Retinal pigment epithelial cell (primary cell): ENCODE results near the gene PTPN3.
A peak's percentile ranks its signal among the peaks of the same experiment; 100 is the strongest.

Source experiments
- DNase-seq: peaks from one replicate; pipeline ENCODE4 v3.0.0-alpha.2; 2010; ENCODE audit warnings: low read depth
- H3K4me3 ChIP-seq: 2 replicates; pipeline ENCODE4 v1.5.1; 2011; ENCODE audit warnings: mild to moderate bottlenecking, low read length, control low read depth, moderate library complexity
- TF ChIP-seq, protein P1 (sequence below): conservative IDR thresholded peaks from 2 replicates; pipeline ENCODE4 v1.5.1; 2011; ENCODE audit warnings: low read depth, low read length, control low read depth, inconsistent platforms

The PTPN3 gene

DNA sequence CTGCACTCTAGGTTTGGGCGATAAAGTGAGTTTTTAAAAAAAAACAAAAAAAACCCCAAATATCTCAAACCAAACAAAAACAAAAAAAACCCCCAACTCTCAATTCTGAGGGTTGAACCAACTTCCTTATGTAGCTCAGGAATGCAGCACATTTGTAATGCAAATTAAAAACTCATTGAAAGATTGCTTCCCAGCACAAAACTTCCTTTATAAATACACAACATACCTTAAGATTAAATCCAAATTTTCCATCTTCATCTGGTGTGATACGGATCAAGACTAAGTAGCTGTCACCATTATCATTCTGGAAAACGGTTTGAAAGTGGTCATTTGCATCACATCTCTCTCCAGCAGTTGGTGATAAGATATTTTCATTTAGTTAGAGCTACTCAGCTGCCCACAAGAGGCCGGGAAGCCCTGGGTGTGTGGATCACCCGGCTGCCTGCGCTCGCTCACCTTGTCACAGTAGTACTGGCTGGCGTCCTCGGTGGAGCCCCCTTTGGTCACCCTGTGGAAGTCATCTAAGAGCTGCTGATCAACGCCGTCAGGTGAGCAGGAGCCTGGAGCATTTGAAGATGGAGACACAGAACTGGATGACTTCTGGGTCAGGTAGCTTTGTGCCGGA is 88.2 kb downstream of the PTPN3 start:
- DNase-seq: no peak
- no peak overlapping the region for H3K4me3 ChIP-seq
- TF ChIP-seq, protein P1, sequence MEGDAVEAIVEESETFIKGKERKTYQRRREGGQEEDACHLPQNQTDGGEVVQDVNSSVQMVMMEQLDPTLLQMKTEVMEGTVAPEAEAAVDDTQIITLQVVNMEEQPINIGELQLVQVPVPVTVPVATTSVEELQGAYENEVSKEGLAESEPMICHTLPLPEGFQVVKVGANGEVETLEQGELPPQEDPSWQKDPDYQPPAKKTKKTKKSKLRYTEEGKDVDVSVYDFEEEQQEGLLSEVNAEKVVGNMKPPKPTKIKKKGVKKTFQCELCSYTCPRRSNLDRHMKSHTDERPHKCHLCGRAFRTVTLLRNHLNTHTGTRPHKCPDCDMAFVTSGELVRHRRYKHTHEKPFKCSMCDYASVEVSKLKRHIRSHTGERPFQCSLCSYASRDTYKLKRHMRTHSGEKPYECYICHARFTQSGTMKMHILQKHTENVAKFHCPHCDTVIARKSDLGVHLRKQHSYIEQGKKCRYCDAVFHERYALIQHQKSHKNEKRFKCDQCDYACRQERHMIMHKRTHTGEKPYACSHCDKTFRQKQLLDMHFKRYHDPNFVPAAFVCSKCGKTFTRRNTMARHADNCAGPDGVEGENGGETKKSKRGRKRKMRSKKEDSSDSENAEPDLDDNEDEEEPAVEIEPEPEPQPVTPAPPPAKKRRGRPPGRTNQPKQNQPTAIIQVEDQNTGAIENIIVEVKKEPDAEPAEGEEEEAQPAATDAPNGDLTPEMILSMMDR: peak; percentile 15

DNA sequence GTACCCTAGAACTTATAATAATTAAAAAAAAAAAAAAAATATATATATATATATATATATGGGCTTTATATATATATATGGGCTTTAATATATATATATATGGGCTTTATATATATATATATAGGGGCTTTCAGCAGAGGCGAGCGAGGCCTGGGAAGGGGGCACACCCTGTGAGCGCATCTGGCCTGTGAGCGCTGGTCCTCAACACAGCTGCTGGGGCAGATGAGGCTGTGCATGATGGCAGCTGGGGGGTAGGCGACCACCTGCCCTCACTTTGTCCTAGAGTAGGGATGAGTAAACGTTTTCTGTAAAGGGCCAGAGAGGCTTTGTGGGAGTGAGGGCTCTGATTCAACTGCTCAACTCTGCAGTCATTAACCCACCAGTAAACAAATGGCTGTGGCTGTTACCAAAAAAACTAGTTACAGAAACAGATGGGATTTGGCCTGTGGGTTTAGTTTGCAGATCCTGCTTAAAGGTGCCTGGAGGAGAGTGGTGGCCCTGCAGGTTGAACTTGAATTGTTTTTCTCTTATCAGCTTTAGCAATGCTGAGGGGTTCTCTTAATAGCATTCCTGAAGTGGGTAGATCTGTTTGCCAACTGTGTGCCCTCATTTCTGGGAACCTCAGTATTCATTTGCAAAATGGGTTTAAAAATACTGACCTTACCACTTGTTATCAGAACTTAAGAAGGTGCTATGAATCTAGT is 89.2 kb downstream of the PTPN3 start:
- H3K4me3 ChIP-seq: no peak overlapping the region
- TF ChIP-seq, protein P1: no peak
- no peak for DNase-seq

DNA sequence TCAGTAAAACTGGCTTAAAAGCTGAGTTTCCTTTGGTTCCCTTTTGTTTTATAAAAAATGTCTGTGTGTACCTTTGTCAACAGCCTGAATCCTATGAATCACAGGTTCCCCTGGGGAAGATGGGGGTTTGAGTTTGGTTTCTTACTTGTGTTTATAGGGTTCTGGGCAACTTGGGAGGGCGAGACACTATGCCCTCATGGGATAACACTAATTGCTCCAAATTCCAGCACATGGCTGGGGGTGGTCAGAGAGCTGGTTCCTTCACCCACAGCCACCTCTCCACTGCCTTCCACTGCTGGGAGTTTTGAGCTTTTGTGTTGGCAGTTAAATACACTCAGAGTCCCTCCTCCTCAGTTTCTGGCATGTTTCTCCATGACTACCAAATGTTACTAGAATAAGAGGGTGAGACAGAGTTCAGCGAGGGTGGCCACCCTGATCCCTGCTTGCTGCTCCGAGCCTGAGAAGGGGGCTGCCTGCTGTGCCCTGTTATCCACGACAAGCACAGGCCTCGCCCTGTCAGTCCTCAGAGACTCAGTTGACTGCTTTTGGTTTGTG is 94.3 kb downstream of the PTPN3 start:
- TF ChIP-seq, protein P1: no peak
- no peak overlapping the region for H3K4me3 ChIP-seq

DNA sequence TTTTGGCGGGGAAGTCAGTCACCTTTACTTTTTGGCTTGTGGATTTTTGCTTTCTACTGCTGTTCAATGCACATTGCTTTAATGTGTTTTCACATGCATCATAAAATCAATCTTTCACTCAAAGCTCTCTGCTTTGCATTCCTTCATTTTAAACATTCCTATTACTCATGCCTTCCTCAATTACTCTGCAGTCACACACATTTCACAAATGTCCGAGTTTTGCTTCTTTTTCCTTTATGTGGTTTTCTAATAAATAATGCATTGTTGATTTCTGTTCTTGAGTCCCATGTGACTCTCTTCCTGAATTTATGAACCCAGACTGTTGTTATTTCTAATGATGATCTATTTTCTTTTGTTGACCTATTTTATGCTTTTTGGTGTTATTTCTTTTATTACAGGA is 95.0 kb downstream of the PTPN3 start:
- H3K4me3 ChIP-seq: no peak overlapping the region
- TF ChIP-seq, protein P1: no peak
- no peak for DNase-seq

More for the DNA sequence above, 94.3 kb downstream of the PTPN3 start:
- DNase-seq: no peak

DNA sequence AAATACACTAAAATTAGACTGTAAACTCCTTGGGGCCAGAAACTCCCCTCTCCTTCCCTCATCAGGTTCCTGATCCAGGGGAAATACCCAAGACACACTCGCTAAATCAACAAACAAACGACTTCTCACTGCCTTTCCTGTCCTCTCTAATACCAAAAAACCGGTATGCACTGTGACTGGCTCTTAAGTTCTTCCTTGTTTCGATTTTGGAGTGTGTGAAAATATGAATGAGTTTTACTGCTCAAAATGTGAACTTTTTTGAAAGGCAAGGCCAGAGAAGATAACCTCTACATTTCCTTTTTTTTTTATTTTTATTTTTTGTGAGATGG is 96.2 kb downstream of the PTPN3 start:
- no peak overlapping the region for H3K4me3 ChIP-seq
- no peak for DNase-seq
- TF ChIP-seq, protein P1: no peak

DNA sequence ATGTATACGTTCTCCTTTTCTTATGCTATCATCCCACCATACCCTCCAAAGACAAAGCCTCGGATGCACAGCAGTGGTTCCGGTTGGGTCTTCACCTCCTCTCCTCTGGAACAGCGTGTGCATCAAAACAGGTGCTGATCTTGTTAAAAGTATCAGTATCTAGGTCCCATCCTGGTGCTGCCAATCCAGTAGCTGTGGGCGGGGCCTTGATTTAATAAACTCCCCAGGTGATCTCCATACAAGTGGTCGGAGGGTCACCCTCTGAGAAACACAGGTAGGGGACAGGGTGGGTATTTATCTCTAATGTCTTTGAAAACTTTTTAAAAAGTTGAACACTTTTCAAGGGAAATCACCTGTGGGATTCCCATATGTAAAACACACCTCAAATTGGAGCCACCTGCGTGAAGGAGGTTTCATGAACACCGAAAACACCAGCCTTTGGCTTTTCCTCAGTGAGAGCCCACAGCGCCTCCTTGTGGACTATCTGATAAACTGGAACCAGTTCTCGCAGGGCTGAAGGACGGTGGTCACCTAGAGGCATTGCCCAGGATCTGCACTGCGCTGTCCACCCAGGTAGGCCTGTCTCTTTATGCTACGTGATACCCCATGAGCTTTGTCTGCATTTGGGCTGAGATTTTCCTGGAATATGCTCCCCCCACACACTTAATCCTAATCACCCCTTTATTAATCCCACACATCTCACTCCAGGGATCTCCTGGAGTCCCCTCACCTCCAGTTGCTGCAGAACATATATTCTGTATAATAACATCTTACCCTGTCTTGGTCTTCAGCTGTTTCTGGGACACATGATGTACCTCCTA is 96.7 kb downstream of the PTPN3 start:
- DNase-seq: peak; percentile 18
- no peak overlapping the region for H3K4me3 ChIP-seq
- TF ChIP-seq, protein P1: peak; percentile 82
